A172 (cell line): ENCODE measurements around the gene LINGO1. TPM values are rescaled to one million over a fixed set of nuclear protein-coding genes. Genes with fewer than 3 reads are reported as not detected.
A peak's percentile ranks its signal among the peaks of the same experiment; 100 is the strongest.

ENCODE experiments used
- DNase-seq: peaks from one replicate; pipeline ENCODE4 v3.0.0-alpha.2; 2015; ENCODE audit warnings: low spot score
- total RNA-seq: library from RNA; depleted of rRNA; stranded (reverse); fragments of >200 nt; shearing (Covaris generic); gene quantifications from 2 replicates; pipeline ENCODE4 v1.2.3, GENCODE V29; 2014

LINGO1 gene
- total RNA-seq, 1 experiment from 2014 or later: 1.1 TPM

DNA sequence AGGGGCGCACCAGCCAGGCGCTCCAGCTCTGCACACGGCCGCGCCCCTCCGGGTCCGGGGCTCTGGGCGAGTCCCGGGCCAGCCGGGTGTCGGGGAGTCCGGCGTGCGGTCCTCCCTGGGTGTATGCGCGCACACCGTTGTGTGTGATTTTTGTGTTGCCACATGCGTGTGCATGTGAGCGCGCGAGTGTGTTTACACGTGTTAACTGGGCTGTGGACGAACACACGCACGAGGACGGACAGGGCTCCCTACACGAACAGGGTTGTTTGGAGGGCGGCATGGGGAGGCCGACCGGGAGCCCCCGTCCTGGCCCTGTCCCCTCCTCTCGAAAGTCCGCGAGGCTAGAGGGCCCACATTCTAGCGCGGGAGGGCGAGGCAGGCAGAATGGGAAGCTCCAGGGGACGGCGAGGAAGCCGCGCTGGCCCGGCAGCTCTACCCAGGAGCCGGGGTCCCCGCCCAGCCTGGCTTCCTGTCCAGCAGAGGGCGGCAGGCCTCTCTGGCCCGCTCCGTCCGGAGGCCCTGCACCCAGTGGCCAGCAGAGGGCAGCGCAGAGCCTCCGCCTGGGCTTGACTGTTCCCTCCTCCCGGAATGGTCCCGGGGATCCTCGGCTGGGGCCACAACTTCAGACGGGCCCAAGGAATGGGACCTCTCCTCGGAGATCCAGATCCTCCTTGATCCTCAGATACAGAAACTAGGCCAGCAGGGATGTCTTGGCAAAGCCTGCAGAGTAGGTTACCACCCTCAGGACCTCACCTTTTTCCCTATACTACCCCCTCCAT, 611 bp upstream of the LINGO1 start:
- peak; percentile 76 for DNase-seq

DNA sequence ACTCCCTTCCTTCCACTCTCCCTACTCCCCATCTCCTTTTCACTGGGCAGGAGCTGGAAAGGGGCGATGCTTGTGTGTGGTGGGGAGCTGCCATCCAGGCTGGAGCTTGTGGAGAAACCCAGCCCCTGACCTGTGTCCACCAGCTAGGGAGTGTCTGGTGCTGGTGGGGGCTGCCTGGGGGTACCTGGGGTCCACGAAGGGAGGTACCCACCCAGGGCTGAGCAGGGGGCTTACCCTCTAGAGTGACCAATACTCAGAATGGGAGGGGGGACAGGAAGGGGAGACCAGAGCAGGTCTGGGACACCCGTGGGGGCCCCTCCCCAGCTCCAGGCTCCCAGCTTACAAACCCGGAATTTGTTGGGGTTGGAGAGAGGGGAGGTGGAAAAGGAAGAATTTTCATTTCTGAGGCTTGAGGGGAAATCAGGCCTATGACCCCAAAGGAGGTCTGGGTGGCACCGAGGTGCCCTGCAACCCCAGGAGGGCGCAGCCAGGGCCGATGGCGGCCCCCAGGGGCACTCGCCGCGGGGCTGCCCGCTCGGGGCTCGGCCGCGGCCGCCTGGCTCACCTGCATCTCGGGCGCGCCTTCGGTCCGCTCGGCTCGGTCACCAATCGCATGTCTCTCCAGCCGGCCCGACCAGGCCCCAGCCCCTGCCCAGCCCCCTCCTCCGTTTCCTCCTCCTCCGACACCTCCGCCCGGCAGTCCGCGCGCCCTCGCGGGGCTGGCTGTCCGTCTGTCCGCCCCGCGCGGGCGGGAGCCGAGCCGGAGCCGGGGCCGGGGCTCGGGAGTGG, 773 bp downstream of the LINGO1 start:
- no peak for DNase-seq

DNA sequence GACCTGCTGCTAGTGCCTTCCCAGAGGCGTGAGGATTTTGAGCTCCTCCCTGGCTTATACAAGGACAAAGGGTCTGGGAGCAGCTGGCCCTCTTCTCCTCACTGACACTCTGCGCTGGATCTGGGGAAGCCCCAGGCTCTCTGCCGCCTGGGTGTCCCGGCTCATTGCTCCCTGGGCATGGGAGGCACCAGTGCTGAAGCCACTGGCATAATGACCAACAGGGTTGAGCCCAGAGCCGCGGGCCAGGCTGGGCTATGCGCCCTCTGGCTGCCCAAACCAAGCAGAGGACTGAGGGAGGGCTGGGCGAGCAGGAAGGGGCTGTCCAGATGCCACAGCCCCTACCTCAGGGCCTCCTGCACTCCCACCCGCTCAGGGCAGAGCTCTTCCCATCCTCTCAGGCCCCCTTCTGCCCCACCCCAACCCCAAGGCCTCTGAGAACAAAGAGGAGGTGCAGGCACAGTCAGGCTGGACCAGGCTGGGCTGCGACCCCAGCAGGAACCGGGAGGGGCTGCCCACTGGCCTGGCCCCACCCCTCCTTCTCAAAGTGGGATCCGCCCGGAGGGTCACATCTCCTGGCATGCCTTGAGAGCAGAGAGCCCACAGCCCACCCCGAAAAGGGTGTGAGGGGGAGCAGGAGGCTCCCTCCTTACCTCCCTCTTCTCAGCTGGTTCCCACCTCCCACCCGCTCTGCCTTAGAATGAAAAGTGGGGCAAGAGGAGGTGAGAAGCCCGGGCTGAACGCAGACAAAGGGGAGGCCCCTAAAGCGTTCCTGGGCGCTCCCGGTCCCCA, 1.6 kb downstream of the LINGO1 start:
- no peak for DNase-seq

GRCh38 chr15:77630056-77630455, 2.7 kb downstream of the LINGO1 start:
- DNase-seq: no peak

- no peak for DNase-seq
These were observed 3.4 kb downstream of the LINGO1 start for GRCh38 chr15:77629070-77630030.

DNA sequence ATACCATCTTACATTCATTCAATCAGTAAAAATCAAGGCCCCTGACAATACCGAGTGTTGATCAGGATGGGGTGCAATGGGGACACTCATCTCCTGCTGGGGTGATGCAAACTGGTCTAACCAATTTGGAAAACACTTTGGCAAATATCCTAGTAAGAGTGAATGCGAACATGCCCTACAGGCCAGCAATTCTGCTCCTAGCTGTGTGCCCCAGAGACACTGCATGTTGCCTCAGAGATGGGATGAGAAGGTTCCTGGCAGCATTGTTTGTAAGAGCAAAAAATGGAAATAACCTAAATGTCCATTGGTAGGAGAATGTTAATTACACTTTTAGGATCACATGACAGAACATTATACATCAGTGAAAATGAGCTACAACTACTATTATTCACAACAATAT, 4.7 kb downstream of the LINGO1 start:
- DNase-seq: no peak

DNA sequence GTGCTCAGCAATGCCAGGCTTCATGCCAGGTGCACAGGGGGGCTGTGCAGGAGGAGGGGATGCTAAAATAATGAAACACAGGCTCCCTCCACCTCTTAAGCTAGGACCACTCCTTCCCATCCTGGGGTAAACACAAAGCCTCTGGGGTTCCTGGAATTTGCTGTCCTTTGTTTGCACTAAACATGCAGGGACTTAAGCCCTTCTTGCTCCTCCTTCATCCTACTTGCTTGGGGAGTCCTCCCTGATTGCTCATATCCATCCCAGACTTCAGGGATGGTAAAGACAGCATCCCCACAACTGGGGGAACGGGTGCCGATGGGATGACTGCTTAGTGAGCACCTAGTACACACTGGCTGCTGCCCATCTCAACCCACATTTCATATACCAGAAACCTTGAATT, 5.1 kb downstream of the LINGO1 start:
- no peak for DNase-seq

- DNase-seq: no peak
These were observed 5.6 kb downstream of the LINGO1 start for GRCh38 chr15:77627067-77627466.

GRCh38 chr15:77626002-77626401, 6.7 kb downstream of the LINGO1 start:
- DNase-seq: no peak

- no peak for DNase-seq
These were observed 7.3 kb downstream of the LINGO1 start for GRCh38 chr15:77625376-77625775.

DNA sequence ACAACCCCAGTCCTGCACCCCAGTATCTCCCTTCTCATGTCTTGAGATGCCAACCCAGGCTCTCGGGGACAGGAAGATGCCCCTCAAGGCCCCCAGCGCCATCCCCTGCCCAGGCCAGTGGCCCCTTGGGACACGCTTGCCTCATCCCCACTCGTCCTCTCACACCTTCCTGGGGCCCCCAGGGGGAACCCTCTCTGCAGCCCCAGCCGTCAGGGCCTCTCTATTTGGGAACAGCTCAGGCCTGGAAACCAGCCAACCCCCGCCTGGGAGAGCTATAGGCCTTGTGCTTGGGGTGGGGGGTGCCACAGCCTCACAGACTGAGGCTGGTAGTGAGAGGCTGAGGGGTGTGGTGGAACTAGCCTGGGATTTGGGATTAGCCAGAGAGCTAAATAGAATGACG, 7.8 kb downstream of the LINGO1 start:
- DNase-seq: no peak

GRCh38 chr15:77623755-77624524, 8.8 kb downstream of the LINGO1 start:
- DNase-seq: no peak

DNA sequence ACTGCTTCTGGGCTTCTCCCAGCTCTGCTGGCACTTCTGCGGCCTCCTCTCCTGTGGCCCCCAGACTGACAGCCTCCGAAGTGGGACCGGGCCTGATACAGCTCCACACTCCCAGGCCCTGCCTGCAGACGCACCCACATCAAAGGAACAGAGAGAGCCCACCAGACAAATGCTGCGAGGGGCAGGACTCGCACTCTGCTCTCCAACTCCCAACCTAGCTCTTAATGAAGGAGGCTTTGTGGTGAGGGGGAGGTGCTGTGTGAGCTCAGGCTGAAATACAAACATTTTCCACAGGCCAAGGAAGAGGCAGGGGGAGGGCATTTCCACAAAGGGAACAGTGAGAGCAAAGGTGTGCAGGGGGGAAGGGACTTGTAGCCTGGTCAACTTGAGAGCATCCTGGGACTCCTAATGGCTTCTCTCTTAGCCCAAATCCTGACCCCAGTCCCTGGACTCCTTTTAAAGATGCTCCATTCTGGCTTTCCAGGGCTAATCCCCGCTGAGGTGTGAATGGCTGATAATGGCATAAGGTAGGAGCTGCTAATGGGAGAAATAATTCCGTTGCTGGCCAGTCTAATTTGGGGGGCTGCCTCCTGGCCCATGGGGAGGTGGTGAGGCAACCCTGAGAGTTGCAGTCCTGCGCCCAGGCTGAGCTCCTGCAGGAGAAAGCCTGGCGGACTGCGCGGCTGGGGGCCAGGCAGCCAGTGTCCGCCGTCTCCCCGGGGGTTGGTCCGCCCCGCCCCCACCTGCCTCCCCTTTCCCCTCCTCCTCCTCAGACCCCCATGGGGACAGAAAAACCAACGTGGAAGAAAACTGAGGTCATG, 9.6 kb downstream of the LINGO1 start:
- DNase-seq: no peak

DNA sequence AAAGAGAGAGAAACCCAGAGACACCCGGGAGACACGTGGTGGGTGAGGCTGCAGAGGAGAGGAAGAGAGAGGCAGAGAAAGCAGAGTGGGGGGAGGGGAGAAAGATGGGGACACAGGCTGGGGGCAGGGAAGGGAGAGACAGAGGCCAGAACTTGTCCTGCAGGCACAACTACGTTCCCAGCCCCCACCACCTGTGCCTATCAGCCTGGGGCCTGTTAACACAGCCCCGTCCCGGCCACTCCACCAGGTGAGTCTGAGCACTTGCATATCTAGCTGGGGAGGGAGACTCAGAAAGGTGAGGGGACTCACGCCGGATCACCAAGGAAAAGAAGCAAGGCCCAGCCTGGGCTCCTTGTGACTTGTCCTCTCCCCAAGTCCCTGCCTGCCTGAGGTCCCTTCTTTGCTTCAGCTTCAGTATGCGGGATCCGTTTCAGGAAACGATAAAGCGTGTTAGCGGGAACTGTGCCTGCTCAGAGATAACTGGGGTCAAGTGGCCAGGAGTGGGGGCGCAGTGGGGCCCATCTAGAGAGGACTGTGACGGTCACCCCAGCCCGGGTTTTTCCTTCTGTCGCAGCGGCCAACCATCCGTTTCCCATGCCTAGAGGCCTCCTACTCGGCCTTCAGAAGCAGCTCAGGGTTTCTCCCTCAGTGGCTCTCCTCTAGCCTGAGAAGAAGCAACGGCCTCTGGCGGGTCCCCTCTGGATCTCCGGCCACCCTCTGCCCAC, 10.3 kb downstream of the LINGO1 start:
- DNase-seq: no peak

- DNase-seq: no peak
These were observed 10.9 kb downstream of the LINGO1 start for GRCh38 chr15:77621847-77622208.

DNA sequence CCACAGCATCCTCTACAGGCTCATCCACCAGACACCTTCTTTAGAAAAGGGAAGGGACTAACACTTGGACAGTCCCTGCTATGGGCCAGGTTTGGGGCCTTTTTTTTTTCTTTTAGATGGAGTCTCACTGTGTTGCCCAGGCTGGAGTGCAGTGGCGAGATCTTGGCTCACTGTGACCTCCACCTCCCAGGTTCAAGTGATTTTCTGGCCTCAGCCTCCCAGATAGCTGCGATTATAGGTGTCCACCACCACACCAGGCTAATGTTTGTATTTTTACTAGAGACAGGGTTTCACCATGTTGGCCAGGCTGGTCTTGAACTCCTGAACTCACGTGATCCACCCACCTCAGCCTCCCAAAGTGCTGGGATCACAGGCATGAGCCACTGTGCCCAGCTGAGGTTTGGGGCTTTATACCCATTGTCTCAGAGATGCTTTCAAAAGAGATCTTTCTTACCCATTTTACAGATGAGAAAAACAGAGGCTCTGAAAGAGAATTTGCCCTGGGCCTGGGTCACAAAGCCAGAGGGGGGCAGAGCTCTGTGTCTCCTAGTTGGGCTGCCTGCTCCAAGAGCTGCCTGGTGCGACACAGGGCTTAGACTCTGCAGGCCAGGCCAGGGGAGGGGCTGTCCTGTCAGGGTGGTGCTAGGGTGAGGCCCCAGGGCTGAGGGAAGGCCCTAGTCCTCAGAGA, 11.6 kb downstream of the LINGO1 start:
- no peak for DNase-seq

DNA sequence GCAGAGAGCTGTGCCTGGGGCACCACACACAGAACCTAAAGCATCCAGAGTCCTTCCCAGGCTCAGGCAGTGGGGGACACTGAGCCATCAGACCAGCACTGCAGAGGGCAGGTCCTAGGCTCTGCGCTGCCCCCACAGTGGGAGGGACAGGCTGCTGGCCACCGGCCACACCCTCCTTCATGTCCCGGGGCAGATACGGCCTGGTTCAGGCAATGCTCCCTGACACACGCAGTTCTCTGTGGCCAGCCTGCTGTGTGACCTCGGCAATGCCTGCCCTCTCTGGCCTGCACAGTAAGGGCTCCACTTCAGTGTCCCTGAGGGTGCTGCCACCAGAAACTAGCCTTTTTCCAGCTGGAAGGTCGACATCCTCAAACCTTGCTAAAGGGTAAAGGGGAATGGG, 12.4 kb downstream of the LINGO1 start:
- DNase-seq: no peak

- no peak for DNase-seq
These were observed 12.8 kb downstream of the LINGO1 start for GRCh38 chr15:77619883-77620282.
